ENCODE results near the gene PPFIBP1.
"Not testable (repeated sequence)": the region's sequence is repeated elsewhere in the genome, so short reads cannot be mapped to it uniquely, and the experiment has no call there.

The PPFIBP1 gene

DNA sequence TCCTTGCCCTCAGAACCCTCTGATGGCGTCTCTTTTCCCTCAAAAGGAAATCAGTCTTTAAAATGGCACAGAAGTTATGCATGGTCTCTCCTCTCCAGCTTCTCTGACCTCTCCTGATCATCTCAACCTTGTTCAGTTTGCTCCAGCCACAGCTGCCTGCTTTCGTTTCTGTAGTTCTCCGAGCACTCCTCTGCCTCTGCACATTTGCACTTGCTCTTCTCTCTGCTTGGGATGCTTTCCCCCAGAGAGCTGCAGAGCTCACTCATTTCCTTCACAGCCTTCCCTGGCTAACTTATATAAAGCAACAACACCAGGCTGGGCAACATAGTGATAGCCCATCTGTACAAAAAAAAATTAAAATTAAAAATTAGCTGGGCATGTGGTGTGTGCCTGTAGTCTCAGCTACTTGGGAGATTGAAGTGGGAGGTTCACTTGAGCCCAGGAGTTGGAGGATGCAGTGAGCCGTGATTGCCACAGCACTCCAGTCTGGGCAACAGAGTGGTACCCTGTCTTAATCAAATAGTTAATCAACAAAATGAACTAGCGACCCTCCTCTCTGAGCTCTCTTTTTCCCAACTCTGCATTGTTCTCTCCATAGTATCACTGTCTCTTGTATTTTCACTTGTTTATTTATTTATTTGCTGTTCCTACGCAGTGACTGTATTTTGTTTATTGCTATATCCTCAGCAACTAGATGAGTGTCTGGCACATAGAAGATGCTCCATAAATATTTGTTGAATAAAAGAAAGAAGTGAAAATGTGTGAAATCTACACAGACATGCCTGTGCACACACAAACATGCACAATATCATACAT is 37.7 kb downstream of the PPFIBP1 start:
- Mint-ChIP-seq H3K9me3 (no peaks in the 10 kb centered on the region), H3K27me3 (peaks cover 26% of the 10 kb centered on the region), H3K36me3 (no peaks in the 10 kb centered on the region), H3K4me1 (peaks cover 6% of the 10 kb centered on the region), H3K4me3 (no peak overlapping the region), H3K27ac (no peak overlapping the region)
- no peak for ATAC-seq

DNA sequence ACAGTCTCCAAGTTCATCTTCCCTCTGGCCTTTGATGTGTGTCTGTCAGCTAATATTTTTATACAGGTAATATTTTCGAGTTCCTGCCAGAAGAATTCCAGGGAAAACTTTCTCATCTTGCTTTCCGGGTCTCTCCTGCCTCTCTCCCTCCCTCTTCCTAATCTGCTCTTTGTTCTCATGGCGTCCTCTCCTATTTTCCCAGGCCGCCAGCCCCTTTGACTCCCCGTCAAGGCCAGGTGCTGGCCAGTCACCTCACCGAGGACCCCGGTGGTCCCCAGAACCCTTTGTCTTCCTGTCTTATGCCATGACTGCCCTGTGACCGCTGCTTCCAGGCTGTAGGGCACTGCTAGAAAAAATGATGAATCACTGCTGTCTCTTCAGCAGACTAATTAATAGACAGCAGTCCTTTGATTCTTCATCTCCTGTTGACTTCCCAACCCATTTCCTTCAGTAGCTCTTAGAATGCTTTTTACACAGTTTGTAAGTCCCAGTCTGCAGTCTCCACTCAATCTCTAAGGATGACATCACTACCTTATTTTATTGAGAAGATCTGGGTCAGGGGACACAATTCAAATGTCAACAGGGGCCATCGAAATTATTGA is 40.7 kb downstream of the PPFIBP1 start:
- Mint-ChIP-seq H3K27ac (no peak overlapping the region), H3K27me3 (peaks cover 26% of the 10 kb centered on the region), H3K9me3 (no peaks in the 10 kb centered on the region), H3K4me3 (no peak overlapping the region), H3K36me3 (no peaks in the 10 kb centered on the region), H3K4me1 (peaks cover 6% of the 10 kb centered on the region)
- no peak for ATAC-seq

DNA sequence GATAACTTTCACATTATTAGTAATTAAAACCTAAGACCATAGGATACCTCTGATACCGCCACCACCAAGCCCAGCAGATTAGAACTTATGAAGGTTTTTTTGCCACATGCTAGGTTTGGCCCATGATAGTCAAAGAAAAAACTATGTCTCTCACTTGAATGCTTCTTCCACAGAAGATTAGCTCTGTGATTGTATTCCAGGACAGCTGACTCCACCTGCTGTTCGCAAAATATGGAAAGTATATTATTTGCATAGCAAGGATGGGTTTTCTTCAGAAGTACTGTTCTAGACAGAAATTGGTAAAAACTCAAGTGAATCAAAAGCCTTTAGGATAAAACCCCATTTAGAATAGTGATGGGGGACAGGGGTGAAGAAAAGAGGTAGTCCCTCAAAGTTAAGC is 42.2 kb downstream of the PPFIBP1 start:
- Mint-ChIP-seq H3K4me3 (no peak overlapping the region), H3K27me3 (peaks cover 27% of the 10 kb centered on the region), H3K27ac (no peak overlapping the region), H3K9me3 (no peaks in the 10 kb centered on the region), H3K36me3 (no peaks in the 10 kb centered on the region), H3K4me1 (peaks cover 6% of the 10 kb centered on the region)
- no peak for ATAC-seq

DNA sequence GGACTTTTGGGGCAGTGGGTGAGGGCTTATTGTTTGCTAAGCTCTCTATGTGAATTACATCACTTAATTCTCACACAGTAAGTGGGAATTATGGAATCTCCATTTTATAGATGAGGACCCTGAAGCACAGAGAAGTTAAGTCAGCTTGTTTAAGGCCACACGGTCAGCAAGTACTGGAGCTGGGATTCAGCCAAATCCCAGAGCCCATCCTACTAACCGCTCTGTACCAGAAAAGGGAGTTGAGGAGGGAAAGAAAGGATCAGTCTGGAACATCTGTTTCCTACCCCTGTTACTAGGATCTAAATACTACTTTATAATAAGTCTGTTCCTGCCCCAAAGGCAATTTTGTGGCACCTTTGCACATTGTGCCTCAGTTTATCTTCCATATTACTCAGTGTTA is 42.6 kb downstream of the PPFIBP1 start:
- peaks cover 27% of the 10 kb centered on the region for H3K27me3 Mint-ChIP-seq
- H3K27ac Mint-ChIP-seq = no peak overlapping the region
- H3K4me3 Mint-ChIP-seq = no peak overlapping the region
- no peak for ATAC-seq
- H3K9me3 Mint-ChIP-seq = no peaks in the 10 kb centered on the region
- H3K4me1 Mint-ChIP-seq = peaks cover 2% of the 10 kb centered on the region
- no peaks in the 10 kb centered on the region for H3K36me3 Mint-ChIP-seq

DNA sequence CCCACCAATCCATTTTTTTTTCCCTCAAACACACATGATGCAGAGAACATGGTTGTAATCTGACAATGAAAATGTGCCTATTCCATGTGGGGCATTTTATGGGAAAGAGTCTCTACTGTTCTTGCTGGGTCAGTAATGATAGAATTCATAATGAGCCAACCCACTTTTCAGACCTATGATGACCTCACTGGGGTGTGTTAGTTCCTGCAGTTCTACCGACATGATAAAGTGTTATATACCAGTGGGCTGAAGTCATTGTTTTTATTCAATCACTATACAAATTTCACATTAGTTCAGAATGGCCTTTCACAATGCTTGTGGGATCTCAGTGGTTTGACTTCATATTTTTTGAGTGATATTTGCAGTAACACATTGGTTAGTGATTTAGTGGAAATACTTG is 47.5 kb downstream of the PPFIBP1 start:
- H3K27ac Mint-ChIP-seq = no peak overlapping the region
- peaks cover 7% of the 10 kb centered on the region for H3K4me1 Mint-ChIP-seq
- H3K36me3 Mint-ChIP-seq = no peaks in the 10 kb centered on the region
- H3K9me3 Mint-ChIP-seq = no peaks in the 10 kb centered on the region
- no peak overlapping the region for H3K4me3 Mint-ChIP-seq
- no peak for ATAC-seq
- H3K27me3 Mint-ChIP-seq = peaks cover 10% of the 10 kb centered on the region

DNA sequence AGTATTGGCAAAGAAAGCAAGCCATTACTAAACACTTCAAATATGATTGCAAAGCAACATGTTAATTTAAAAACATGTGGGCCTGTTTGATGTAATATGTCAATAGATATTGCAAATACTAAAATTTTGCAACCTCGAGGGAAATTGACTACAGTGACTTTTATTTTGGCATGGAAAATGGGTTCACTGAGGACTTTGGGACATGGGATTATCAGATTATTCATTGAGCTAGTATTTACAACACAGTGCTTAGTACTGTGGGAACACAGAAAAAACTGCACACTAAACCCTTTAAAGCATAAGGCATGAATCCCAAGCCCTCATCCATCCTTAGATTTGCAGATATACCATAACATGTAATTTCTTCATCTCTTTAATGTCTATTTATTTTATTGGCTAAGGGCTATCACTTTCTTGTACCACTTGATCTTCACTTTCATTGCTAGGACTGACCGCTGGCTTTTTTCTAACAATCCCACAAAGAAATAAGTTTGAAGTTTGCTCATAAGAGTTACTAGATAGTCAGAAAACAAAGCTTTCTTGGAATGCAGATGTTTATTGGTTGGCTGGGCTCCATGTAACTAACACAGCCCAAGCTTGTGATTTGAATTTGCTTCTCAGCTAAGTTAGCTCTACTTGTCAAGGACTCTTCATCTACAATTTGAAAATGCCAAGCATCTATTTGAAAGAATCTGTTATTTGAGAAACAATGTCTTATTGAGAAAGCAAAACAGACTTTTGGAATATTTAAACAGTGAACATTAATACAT is 48.7 kb downstream of the PPFIBP1 start:
- peaks cover 10% of the 10 kb centered on the region for H3K27me3 Mint-ChIP-seq
- H3K4me3 Mint-ChIP-seq = no peak overlapping the region
- H3K9me3 Mint-ChIP-seq = no peaks in the 10 kb centered on the region
- no peak for ATAC-seq
- H3K36me3 Mint-ChIP-seq = no peaks in the 10 kb centered on the region
- H3K4me1 Mint-ChIP-seq = peaks cover 7% of the 10 kb centered on the region
- H3K27ac Mint-ChIP-seq = no peak overlapping the region

DNA sequence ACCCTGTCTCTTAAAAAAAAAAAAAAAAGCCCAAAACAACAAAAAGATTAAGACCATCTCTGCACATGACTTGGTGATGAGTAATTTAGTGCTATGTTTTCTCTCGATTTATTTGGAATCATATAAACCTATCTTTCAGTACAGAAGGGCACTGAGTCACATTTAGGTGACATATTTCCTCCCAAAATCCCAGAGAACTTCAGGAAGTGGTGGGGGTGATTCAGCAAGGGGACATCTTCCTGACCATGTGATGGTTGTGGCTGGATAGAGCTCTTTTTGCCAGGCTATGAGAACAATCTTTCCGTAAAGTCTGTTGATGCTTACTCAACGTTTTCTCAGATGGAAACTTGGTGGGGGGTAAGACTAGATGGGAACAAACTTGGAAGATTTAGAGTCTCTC is 50.0 kb downstream of the PPFIBP1 start:
- Mint-ChIP-seq H3K27me3 (peaks cover 8% of the 10 kb centered on the region), H3K4me1 (peaks cover 7% of the 10 kb centered on the region), H3K36me3 (no peaks in the 10 kb centered on the region), H3K27ac (no peak overlapping the region), H3K4me3 (no peak overlapping the region), H3K9me3 (no peaks in the 10 kb centered on the region)
- no peak for ATAC-seq

DNA sequence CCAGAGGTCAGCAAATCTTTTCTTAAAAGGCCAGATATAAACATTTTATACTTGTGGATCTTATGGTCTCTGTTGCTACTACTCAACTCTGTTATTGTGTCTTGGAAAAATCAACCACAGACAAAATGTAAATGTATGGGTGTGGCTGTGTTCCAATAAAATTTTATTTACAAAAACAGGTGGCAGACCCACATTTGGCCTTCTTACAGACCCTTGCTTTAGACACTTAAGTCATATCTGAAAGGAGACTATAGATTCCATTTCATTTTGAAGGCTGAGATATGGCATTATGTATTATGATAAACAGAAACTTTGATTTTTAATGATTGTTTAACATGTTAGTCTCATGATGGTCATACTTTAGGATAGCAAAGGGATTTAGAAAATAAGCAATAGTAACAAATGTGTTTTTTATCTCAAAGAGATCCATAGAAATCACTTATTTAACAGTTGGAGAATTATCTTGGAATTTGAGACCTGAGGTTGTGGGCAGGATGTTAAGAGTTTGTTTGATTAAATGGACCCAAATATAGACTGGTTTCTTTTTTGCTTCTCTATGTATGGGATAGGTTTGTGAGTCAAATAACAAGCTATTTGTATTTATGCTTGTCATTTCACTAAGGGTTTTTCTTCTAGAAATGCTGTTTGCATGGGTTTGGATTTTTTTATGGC is 51.2 kb downstream of the PPFIBP1 start:
- no peaks in the 10 kb centered on the region for H3K9me3 Mint-ChIP-seq
- no peak overlapping the region for H3K4me3 Mint-ChIP-seq

DNA sequence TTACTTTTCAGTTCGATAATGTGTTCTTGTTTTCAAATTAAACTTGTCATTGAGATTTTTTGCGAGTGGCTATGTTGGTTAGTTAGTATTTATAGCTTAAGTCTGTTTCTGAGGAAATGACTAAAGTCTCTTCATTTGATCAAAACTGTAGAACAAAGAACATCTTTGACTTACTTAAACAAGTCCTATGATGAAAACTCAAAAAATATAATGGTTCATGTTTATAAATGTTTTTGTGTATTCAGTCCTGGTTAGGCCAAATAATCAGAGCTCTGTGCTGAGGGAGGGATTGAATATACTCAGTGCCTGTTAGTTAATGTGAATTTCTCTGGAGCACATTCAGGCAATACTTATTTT is 51.7 kb downstream of the PPFIBP1 start:
- ATAC-seq = no peak
- H3K27ac Mint-ChIP-seq = no peak overlapping the region
- H3K9me3 Mint-ChIP-seq = no peaks in the 10 kb centered on the region
- H3K27me3 Mint-ChIP-seq = no peaks in the 10 kb centered on the region
- no peak overlapping the region for H3K4me3 Mint-ChIP-seq
- H3K4me1 Mint-ChIP-seq = peaks cover 7% of the 10 kb centered on the region
- H3K36me3 Mint-ChIP-seq = peaks cover 4% of the 10 kb centered on the region

More for the DNA sequence above, 51.2 kb downstream of the PPFIBP1 start:
- Mint-ChIP-seq H3K36me3 (peaks cover 4% of the 10 kb centered on the region), H3K4me1 (peaks cover 7% of the 10 kb centered on the region), H3K27me3 (no peaks in the 10 kb centered on the region), H3K27ac (no peak overlapping the region)
- ATAC-seq = no peak

DNA sequence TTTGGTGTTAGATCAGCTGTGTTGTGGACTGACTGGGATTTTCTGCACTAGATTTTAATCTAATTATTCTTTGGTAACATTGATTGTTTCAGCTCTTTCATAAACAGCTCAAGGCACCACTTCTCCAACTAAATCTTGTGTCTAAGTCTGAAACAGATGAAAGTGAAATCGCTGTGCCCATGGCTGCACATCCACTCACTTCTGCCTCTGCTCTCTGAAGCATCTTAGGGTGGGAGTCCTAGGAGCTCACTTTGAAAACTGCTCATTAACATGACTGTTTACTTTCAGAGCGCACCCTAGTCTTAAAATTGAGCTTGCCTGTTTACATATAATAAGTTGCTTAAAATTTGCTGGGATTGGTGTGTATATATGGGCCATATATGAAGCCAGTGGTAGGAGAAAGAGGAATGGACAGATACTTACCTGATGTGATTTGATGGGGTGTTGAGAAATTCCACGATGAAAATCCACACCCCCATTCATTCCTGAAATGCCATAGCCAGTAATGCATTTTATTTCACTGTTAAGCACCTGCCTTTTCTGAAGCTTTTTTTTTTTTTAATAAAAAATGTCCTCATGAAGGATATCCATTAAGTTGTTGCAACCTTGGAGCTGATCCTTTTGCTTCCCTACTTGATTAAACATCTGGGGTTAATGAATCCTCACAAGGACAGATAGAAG is 52.8 kb downstream of the PPFIBP1 start:
- Mint-ChIP-seq H3K27ac (no peak overlapping the region), H3K4me1 (peaks cover 7% of the 10 kb centered on the region), H3K4me3 (no peak overlapping the region), H3K27me3 (peaks cover 5% of the 10 kb centered on the region), H3K9me3 (no peaks in the 10 kb centered on the region), H3K36me3 (peaks cover 4% of the 10 kb centered on the region)
- peak; percentile 61 for ATAC-seq

DNA sequence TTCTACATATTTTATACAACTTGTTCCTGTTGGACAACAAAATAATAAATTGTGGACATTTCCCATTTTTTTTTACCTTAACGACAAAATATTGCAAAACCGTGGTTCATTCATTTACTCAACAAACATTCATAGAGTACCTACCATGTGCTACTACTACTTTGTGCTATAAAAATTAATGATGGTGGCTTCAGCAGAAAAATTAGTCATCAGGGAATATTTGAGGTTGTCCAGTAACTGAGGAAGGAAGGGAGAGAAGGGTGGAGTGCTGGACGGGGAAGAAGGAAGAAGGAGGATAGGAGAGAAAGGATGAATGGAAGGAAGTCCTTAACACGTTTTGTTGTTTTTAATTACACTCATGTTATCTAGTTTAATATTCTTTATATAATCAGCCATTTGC is 53.7 kb downstream of the PPFIBP1 start:
- no peak overlapping the region for H3K4me3 Mint-ChIP-seq
- no peaks in the 10 kb centered on the region for H3K9me3 Mint-ChIP-seq
- no peak overlapping the region for H3K27ac Mint-ChIP-seq

DNA sequence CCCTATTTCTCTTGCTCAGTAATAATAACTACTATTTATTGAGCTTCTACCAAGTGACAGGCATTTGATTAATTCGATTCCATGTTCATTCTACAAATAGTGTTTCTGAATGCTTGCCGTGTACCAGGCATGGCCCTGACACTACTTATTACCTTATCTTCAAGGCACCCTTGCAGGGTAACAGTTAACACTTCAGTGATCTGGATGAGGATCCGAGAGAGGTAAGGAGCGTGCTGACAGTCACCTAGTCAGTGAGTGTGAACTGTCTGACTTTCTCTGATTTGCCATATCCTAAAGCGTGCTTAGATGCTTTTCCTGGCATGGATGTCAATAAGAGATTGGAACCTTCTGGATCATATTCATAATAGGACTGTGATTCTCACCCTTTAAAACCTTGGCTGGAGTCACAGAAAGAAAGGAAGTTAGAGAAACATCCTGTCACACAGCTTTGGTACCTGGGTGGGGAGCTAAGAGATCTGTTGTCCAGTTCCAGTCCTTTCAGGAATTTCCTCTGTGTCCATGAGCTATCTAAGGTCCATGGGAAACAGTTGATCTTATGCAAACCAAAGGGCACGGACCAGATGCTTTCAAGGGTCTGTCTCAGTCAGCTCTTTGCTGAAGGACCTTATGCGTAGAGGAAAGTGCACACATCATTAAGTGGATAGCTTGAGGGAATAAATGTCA is 54.8 kb downstream of the PPFIBP1 start:
- no peak overlapping the region for H3K27ac Mint-ChIP-seq
- peaks cover 7% of the 10 kb centered on the region for H3K4me1 Mint-ChIP-seq
- H3K4me3 Mint-ChIP-seq = no peak overlapping the region
- no peaks in the 10 kb centered on the region for H3K9me3 Mint-ChIP-seq
- H3K36me3 Mint-ChIP-seq = peaks cover 4% of the 10 kb centered on the region
- peak; percentile 72 for ATAC-seq
- H3K27me3 Mint-ChIP-seq = peaks cover 9% of the 10 kb centered on the region

More for the DNA sequence above, 53.7 kb downstream of the PPFIBP1 start:
- H3K4me1 Mint-ChIP-seq = peaks cover 7% of the 10 kb centered on the region
- H3K36me3 Mint-ChIP-seq = peaks cover 4% of the 10 kb centered on the region
- H3K27me3 Mint-ChIP-seq = peaks cover 9% of the 10 kb centered on the region
- ATAC-seq = no peak

DNA sequence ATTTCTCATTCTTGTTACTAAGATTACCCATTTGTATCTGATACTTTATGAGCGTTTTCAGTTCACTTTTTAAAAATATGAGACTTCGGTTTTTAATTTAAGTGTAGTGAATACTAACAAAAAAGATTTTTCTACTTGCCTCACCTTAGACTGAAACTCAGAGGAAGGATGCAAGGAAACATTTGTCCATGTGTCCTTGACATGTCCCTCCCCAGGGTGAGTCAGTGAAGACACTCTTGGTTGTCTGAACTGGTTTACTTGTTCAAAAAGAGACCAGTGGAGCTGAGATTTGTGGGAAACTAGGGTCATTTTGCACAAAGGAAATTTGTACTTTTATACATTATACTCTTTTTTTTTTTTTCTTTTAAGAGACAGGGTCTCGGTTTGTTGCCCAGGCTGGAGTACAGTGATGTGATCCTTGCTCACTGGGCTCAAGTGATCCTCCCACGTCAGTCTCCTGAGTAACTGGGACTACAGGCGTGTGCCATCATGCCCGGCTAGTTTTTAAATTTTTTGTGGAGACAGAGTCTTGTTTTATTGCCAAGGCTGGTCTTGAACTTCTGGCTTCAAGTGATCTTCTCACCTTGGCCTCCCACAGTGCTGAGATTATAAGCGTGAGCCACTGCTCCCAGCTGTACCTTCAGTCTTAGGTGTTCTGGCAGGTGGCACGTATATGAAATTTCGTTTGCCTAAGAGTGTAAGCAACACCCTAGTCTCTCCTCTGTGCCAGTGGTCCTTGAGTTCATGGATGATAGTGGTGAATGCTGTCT is 56.7 kb downstream of the PPFIBP1 start:
- Mint-ChIP-seq H3K36me3 (peaks cover 4% of the 10 kb centered on the region), H3K4me1 (peaks cover 2% of the 10 kb centered on the region), H3K9me3 (no peaks in the 10 kb centered on the region), H3K4me3 (no peak overlapping the region), H3K27me3 (peaks cover 9% of the 10 kb centered on the region), H3K27ac (no peak overlapping the region)
- ATAC-seq = peak; percentile 5

DNA sequence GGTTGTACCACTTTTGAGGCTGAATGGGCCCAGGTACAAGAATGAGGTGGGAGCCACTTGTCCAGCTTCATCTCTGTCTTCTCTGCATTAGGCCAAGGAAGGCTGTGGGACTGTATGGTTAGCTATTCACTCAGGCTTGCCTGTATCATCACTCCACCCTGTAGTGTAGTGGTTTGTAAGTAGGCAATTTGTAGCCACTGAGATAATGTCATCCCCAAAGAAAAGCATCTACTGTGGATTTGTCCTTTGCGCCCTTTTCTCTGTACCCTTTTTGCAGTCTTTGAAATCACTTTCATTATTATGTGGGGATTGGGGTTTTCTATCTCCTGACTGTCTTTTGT is 57.3 kb downstream of the PPFIBP1 start:
- not testable (repeated sequence) for H3K27ac Mint-ChIP-seq, H3K4me1 Mint-ChIP-seq, H3K4me3 Mint-ChIP-seq, H3K36me3 Mint-ChIP-seq, H3K9me3 Mint-ChIP-seq, H3K27me3 Mint-ChIP-seq, ATAC-seq
